HG02610 (cell line): Measurements from ENCODE around the gene SIRT3.
"Not testable (repeated sequence)": the region's sequence is repeated elsewhere in the genome, so short reads cannot be mapped to it uniquely, and the experiment has no call there.

Experiments
- ATAC-seq: cut with Tn5 transposase; IDR thresholded peaks from one replicate; pipeline ENCODE4 v1.9.1; 2021; ENCODE audit warnings: mild to moderate bottlenecking, moderate library complexity; ENCODE audit not compliant: unreplicated experiment

Gene SIRT3

DNA sequence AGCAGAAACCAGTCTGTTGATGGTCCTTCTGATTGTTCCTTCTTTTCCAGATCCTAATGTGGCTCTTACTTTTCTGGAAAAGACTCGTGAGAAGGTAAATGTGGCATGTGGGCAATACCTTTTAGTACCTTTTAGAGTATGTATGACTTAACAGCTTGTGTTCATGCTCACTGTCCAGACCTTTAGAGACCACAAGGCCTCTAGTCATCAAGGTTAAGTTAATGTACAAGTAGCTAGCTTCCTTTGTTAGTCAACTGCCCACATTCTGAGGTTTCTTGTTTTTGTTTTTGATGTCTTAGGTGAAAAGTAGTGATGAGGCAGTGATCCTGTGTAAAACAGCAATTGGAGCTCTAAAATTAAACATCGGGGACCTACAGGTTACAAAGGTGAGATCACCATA is 8.2 kb upstream of the SIRT3 start:
- no peak for ATAC-seq

DNA sequence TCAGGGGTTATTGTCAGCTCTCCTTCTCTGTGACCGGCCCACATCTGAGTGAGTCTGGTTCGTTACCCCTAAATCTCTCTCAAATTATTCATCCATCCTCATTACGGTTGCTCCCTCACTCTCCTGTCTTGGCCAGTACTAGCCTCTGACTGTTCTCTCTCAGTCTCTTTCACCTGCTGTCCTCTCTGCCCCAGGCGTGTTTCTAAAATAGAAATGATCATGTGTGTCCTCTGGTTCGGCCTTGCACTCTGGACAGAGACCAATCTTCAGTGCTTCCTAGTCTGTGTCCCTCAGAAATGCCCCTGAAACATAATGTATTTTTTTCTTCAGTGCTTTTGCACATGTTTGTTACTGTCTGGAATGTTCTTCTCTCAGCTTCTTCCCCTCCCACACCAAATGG is 5.5 kb upstream of the SIRT3 start:
- ATAC-seq: no peak

DNA sequence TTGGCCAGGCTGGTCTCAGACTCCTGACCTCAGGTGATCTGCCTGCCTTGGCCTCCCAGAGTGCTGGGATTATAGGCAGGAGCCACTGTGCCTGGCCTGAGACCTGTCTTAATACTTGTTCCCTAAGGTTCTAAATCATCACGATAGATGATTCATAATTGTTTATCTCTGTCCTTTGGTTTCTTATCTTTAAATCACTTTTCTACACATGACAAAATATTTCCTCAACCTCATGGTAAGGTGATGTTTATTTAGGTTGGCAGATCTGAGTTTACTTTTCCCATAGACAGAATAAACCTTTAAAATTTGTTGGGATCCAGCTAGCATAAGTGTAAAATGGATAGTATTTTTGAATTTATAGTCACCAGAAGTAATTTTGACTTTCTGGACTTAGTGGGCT is 4.2 kb upstream of the SIRT3 start:
- ATAC-seq: no peak

DNA sequence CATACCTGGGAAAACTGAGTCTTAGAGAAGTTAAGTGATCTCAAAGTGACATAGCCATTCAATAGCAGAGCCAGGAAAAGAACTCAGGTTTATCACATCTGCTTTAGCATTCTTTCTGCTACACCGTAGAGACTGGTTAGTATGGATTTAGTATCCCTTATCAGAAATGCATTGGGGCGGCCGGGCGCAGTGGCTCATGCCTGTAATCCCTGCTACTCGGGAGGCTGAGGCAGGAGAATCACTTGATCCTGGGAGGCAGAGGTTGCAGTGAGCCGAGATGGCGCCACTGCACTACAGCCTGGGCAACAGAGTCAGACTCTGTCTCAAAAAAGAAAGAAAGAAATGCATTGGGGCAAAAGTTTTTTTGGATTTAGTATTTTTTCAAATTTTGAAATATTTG is 2.2 kb upstream of the SIRT3 start:
- ATAC-seq: not testable (repeated sequence)

DNA sequence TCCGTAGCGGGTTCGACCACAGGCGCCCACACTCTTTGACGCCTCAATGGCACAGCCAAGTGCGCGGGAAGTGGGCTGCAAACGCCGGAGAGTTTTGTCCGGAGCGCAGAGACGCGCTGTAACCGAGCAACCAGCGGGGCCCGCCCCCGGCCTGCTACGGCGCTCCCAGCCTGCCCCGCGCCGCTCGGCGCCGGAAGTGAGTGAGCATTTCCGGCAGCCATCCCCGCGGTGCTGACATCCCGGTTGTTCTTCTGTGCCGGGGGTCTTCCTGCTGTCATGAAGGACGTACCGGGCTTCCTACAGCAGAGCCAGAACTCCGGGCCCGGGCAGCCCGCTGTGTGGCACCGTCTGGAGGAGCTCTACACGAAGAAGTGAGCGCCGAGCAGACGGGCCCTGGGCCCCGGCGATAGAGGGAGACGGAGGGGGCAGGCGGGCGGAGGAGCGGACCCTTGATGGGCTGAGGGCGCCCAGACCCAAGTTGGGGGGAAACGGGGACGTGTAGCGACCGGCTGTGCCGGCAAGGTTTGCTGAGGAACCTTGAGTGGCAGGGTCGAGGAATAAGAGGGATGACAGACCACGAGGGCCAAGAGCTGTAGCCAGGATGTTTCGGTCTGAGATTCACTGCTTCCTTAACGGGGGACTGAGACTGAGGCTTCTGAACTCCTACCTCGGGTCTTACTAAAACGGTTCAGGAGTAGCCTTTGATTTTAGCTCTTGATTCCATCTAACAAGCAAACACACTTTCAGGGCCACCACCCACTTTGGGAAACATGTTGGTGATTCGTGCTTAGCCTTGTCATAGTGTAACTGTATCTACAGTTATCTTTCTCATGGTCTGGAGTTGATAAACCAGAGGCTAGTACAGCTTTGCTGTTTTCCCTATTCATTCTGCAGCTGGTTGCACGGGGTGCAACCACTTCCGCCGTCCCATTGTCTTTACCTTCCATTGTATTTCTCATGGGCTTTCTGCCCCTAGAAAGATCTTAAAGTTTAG is 929 bp upstream of the SIRT3 start, which contains the start of gene PSMD13:
Gene PSMD13, plus strand, starts transcription at position 203 of the 994 bp plus-strand sequence. Its CDS starts 74 bp downstream, at position 277.
- peak; percentile 84 for ATAC-seq

DNA sequence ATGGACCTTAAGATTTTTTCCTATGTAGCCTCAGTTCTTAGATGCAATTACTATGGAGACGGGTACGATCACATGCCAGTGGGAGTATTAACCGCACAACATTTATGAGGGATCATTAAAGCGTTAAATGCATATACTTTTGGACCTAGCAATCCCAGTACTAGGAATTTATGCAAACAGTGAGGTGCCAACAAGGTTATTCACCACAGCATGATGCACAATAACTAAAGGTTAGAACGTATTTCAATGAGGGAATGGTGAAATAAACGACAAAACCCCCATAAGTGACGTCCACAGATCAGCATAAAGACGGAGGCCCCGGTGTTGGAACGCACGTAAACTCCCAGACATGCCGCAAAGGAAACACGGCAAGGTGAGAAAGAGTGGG is 539 bp downstream of the SIRT3 start:
- peak; percentile 3 for ATAC-seq

DNA sequence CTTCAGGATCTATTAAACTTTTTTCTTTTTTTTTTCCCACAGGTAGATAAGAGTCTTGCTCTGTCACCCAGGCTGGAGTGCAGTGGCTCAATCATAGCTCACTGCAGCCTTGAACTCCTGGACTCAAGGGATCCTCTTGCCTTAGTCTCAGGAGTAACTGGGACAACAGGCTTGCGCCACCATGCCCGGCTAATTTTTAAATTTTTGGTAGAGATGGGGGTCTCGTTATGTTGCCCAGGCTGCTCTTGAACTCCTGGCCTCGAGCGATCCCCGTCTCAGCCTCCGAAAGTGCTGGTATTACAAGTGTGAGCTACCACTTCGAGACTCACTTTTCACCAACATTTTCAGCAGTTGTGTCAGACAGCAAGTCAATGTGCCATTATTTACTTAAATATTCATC is 962 bp downstream of the SIRT3 start:
- ATAC-seq: no peak

DNA sequence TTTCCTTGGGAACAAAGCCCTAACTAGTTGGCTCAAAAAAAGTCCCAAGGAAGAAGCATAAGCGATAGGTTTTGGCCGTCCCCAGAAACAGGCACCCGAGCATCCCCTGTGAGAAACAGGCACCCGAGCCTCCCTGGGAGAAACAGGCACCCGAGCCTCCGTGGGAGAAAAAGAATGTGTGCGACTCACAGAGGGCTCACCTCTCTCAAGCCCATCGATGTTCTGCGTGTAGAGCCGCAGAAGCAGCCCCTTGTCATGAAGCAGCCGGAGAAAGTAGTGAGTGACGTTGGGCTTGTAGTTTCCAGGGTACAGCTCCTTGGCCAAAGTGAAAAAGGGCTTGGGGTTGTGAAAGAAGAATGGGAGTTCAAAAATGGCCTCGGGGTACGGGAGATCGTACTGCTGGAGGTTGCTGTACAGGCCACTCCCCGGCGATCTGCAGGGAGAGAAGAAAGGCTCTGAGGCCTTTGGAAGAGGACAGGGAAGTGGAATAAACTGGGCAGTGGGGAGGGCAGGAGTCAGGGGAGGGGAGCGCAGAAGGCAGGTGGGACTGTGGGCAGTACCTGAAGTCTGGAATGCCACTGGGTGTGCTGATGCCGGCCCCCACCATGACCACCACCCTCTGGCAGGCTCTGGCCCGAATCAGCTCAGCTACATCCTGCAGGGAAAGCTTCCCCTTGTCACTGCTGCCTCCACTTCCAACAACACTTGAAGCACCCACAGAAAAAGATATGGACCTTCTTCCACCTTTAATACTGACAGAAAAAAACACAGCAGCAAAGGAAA is 3.2 kb downstream of the SIRT3 start:
- no peak for ATAC-seq

DNA sequence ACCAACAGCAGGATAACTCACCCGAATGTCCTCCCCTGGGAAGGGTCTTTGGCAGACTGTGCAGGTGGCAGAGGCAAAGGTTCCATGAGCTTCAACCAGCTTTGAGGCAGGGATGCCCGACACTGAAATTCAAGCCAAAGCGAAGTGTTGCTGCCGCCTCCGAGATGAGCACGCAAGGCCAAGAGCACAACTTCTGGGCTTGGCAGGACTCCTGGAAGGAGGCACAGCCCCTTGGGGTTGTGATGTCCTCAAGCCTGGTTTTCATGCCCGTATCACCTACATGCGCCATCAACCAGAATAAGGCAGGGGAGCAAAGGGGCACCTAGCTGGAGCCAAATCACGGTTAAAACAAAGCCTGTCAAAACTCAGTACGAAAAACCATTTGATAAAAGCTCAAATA is 5.7 kb downstream of the SIRT3 start:
- ATAC-seq: no peak

DNA sequence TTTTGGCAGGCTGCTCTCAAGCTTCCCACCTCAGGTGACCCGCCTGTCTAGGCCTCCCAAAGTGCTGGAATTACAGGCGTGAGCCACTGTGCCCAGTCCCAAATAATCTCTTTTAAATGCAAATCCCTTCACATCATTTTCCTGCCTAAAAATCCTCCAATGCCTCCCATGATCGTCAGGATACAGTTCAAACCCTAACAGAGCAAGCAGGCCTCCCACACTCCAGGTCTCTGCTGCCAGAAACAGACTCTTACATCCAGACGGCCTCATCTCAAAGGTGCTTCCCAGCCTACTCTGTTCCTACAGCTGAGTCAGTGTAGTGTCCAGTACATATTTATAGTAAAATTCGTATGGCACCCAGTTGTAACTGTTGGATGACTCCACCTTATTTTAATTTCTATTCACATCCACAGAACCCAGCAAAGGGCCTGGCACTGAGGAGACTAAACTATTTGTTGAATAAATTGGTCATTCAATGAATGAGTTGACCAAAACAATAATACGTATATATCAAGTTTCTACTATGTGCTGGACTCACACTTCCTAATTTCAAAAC is 8.2 kb downstream of the SIRT3 start:
- ATAC-seq: no peak

DNA sequence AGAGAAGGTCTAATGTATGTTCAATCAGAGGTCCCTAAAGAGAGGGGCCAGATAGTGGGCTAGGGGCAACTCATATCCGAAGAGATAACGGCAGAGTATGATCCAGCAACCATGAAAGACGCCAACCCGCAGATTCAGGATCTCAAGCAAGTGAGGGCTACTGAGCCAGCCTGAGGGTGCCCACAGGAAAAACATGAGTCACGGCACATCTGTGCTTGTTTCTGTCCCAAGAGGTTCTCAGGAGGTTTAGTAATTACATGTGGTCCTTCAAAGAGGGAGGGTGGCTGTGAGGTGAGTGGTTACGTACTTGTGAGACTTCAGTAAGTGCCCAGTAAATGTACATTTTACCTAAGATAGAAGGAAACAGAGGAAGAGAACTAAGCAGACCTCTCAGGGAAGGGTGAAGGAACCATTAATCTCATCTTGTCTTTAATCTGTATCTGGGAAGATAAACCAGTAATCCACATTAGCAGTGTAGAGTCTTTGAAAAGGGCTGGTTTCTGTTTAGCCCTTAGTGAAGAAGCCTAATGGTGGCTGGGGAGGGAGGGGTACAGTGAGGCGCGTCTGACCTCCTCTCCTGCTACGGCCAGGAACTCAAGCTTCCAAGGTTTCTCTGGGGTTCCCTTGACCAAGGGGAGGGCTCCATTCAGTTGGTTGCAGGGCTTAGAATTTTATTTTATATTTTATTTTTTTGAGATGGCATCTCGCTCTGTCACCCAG is 10.2 kb downstream of the SIRT3 start:
- peak; percentile 73 for ATAC-seq

DNA sequence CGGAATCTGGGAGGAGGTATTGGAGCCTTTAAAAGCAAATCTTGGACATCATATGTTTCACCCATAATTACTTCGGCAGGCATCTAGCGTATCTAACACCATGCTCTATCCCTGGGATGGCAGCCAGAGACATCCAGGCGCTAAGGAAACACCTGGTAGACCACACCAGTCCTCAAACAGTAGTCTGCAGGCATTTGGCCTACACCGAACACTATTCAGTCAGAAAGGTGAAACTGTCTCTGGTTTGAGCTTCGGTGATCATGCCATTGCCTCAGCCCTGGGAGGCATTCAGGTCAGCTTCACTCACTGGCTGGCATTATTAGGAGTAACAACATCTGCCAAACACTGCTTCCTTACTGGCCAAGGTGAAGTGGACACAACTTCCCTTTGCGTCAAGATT is 11.7 kb downstream of the SIRT3 start:
- ATAC-seq: no peak

DNA sequence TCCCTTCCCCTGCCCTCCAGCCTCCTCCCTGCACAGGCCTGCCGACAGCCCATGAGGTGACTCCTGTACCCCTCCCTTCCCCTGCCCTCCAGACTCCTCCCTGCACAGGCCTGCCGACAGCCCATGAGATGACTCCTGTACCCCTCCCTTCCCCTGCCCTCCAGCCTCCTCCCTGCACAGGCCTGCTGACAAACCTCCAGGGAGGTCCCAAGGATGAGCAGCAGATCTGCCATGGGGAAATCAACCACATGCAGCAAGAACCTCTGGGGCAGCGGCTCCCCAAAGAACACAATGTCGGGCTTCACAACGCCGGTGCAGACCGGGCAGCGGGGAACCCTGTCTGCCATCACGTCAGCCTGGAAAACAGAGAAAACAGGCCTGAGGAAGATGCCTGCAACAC is 12.3 kb downstream of the SIRT3 start:
- no peak for ATAC-seq

DNA sequence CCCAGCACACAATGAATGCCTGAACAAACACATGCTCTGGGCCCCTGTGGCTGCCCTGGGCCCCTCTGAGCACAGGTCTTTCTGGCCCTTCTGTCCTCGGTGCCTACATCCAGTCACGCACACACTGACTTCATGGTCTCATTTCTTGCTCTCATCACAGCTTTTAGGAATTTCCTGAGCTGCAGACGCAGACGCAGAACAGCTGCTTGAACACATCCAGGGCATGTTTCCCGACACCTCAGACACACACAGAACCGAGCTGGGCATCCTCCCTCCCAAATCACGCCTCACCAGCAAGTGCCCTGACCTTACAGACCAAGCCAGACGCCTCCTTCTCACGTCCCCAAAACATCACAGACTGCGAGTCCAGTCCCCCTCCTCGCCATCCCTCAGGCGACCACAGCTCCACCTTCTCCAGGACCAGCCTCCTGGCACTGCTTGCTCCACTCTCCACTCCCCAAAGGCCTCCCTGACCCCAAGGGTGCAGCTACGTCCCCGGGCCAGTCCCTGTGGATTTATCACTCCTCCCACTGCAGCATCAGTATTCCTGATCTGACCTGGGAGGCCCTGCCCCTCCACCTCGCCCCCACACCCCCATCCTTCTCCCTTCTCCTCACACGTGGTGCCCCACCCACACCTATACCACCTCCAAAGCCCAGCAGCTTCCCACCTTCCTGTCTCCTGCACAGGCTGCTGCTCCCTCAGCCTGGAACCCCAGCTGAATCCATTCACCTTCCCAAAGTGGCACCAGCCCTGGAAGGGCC is 12.9 kb downstream of the SIRT3 start:
- no peak for ATAC-seq

DNA sequence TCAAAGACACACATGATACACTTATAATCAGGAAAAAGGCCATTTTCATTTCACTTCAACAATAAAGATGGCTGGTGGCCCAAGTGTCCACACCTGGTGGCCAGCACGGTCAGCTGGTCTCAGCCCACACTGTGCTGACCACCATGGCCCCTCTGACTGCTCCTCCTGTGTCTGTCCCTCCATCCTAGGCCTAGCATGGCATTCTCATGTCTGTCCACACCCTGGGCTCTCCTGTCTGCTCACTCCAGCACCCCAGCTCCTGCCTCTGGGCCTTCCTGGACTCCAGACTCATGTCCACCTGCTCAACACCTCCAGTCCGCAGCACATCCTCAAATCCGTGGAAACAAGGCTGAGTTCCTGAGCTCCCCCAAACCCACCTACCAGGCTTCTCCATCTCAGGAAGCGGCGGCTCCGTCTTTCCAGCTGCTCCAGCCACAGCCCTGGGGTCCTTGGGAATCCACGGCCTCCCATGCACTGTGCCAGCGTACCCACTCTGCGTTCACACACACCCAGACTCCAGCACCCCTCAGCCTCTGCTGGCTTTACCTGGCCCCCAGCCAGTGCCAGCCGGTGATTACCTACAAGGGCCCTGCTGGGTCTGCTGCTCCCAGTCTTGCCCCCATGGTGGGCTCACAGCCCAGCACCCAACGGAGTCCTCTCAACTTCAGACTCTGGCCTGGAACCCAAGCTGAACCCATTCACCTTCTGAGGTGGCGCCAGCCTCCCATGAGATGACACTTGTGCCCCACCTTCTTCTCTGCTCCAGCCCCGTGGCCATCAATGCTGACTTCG is 13.9 kb downstream of the SIRT3 start:
- no peak for ATAC-seq

DNA sequence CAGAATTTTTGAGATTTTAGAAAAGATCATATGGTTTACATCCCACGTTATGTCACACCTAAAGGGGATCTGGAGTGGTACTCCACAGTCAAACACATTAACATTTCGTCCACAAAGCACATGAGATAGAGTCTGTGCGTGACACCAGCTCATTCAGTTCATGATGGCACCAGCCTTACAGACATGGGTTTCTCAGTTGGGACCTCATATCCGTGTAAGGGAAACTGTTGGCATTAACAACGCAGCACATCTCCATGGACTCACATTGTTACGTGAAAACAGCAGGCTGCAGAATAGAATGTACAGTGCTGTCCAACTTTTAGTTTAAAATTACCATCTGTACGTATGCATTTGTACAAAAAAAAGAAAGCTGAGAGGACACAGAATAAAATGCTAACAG is 14.6 kb downstream of the SIRT3 start:
- ATAC-seq: no peak

DNA sequence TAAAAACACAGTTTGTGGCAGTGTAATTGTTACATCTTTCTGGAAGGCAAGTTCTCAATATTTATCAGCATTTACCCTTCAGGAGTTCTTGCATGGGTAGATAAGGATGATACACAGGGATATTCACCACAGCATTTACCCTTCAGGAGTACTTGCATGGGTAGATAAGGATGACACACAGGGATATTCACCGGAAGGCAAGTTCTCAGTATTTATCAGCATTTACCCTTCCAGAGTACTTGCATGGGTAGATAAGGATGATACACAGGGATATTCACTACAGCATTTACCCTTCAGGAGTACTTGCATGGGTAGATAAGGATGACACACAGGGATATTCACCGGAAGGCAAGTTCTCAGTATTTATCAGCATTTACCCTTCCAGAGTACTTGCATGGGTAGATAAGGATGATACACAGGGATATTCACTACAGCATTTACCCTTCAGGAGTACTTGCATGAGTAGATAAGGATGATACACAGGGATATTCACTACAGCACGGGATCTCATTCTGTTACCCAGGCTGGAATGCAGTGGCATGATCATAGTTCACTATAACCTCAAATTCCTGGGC is 15.4 kb downstream of the SIRT3 start:
- not testable (repeated sequence) for ATAC-seq

DNA sequence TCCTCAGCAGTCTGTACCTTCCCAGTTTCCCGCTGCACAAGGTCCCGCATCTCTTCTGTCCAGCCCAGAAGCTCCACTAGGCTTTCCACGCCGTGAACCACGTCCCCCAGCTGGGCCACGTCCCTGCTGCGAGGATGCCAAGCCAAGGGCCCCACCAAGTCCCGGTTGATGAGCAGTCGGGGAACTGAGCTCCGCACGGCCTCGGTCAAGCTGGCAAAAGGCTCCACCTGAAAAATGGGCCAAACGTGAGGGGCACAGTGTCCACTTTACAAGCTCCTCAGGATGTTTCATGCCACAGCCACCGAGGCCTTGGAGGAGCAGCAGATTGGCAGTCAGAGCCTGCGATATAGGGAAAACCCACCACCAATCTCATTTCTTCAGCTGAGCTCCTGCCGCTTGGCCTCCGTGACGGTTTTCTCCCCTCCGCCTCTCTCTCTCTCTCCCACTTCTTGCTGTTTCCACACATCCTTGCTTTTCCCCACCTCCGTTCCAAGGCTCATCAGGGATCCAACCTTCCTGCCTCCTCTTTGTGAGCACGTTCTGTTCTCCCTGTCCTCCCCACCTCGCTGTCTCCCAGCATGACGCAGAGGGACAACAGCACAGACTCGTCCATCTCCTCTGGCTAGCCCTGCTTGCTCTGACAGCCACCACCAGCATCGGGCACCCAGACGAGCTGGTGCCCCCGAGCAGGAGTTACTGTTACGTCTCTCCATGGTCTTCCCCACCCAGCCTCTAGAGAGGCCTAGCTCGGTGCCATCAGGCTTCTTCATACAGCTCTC is 17.1 kb downstream of the SIRT3 start:
- ATAC-seq: no peak
